Medulla oblongata (tissue), 1 donor: Measurements from ENCODE around the gene AFMID.
A peak's percentile ranks its signal among the peaks of the same experiment; 100 is the strongest.

Source experiments
- DNase-seq: peaks from one replicate; pipeline ENCODE4 v3.0.0-alpha.2; 2015; ENCODE audit errors: extremely low spot score

AFMID gene

GRCh38 chr17:78180083-78180482 is 7.1 kb upstream of the AFMID start:
- no peak for DNase-seq

GRCh38 chr17:78180508-78180907 is 6.7 kb upstream of the AFMID start:
- no peak for DNase-seq

DNA sequence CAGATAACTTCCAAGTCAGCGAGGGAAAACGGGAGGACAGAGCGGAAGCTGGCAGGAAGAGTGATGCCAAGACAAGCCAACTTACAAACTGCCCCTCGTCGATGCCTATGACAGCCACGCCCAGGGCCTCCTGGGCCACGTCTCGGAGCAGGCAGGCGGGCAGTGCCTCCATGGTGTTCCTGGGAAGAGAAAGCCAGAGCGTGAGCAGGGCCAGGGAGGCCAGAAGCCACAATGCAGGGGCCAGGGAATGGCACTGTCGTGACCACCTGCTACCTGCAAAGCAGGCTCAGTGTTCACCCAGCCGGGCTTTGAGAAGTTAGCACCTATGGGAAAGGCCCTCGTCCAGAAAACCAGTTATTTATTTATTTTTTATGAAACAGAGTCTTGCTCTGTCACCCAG is 4.7 kb upstream of the AFMID start:
- DNase-seq, result no peak

DNA sequence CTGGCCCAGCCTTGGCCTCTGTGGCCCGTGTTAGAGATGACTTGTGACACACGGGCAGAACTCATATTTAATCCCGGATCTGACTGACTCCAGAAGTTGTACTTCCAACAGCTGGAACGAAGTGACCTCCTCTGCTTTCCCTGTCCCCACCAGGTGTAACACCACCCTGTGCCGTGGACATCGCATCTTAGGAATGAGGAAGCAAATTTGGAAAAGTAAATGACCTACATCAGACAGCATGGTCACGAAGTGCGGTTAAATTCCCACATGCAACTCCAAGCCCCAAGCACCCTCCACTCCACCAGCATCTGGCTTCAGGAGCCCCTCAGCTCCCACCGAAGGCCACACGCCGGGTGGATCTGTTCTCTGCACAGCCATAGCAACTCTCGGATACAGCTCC is 3.2 kb upstream of the AFMID start:
- no peak for DNase-seq

DNA sequence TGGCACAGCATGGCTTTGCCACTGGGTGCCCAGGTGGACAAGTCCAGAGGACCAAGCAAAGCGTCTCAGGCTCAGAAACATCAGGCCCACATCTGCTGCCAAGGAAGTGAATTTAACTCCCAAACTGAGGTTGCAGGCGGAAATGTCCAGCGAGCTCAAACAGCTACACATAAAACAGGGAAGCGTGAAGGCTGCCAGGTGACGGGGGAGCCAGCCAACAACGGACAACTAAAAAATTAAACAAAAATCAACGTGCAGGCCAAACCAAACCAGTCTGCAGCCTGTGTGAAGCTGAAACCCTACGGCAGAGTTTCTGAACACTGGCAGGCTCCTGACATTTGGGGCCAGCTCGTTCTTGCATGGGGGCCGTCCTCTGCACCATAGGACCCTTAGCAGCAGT is 2.8 kb upstream of the AFMID start:
- no peak for DNase-seq

- no peak for DNase-seq
Measured at GRCh38 chr17:78184868-78185267, 2.3 kb upstream of the AFMID start.

DNA sequence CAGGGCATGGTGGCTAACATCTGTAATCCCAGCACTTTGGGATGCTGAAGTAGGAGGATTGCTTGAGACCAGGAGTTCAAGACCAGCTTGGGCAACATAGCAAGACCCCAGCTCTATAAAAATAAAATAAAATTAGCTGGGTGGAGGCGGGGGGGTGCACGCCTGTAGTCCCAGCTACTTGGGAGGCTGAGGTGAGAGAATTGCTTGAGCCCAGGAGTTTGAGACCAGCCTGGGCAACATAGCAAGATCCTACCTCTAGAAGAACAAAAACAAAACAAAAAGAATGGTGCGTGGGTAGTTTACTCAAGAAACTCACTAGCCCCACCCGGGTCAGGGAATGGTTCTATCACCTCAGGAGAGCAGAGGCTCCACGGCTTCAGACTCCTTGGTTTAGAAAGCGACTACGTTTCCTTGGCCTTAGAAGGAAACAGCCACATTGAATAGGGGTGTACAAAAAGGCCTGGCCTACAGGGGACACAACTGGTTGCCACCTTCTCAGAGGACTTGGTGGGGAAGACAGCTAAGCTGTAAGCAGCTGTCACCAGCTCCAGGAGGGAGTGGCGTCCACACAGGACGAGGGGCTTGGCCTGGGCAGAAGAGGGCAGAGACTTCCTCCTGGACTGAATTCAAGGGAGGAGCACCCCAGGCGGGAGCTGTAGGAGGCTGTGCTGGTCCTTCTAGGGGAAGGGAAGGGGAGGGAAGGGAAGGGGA is 1.0 kb upstream of the AFMID start:
- DNase-seq, result no peak

- DNase-seq, result no peak
Measured at GRCh38 chr17:78196716-78197115, 9.6 kb downstream of the AFMID start.

- DNase-seq, result peak; percentile 73
Measured at GRCh38 chr17:78197147-78197832, 10.1 kb downstream of the AFMID start.

DNA sequence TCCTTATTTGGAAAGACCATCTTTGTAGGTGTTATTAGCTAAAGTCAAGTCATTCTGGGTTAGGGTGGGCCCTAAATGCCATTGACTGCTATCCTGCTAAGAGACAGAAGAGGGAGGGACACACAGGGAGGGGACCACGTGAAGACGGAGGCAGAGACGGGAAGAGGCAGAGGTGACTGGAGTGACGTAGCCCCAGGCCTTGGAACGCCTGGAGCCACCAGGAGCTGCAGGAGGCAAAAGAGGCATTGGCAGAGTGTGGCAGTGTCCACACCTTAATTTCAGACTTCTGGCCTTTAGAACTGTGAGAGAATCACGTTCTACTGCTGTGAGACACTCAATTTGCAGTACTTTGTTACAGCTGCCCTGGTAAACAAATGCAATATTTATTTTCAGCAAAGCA is 13.3 kb downstream of the AFMID start:
- DNase-seq, result no peak

GRCh38 chr17:78202666-78203065 is 15.5 kb downstream of the AFMID start:
- no peak for DNase-seq

- DNase-seq, result no peak
Measured at GRCh38 chr17:78204387-78205123, 17.4 kb downstream of the AFMID start.

DNA sequence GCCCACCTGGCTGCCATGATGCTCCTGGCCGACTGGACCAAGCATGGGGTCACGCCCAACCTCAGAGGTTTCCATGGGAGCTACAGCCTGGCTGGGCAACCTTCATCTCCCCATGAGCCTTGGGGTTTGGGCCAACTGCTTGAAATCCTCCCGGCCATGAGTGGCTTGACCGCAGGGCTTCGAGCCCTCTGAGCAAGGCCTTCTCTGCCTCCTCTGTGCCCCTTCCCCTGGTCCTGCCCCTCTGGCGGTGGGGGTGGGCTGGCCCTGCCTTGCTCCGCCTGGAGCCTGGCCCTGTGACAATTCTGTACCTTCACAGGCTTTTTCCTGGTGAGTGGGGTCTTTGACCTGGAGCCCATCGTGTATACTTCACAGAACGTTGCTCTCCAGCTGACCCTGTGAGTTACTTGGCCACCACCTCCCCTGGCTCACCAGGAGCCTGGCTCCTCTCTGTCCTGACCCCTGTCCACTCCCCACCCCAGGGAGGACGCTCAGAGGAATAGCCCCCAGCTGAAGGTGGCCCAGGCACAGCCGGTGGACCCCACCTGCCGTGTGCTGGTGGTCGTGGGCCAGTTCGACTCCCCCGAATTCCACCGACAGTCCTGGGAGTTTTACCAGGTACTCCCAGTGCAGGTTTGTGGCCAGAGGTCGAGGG is 18.1 kb downstream of the AFMID start:
- DNase-seq, result no peak

DNA sequence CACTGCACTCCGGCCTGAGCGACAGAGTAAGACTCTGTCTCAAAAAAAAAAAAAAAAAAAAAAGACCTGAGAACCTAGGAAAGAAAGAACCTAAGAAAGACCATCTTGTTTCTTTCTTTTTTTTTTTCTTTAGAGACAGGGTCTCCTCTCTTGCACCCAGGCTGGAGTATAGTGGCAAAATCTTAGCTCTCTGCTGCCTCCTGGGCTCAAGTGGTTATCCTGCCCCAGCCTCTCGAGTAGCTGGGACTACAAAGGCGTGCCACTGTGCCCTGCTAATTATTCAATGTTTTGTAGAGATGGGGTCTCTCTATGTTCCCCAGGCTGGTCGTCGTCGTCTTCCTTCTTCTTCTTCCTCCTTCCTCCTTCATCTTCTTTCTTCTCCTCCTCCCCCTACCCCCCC is 19.1 kb downstream of the AFMID start:
- no peak for DNase-seq

GRCh38 chr17:78208486-78208885 is 21.3 kb downstream of the AFMID start:
- peak; percentile 59 for DNase-seq

DNA sequence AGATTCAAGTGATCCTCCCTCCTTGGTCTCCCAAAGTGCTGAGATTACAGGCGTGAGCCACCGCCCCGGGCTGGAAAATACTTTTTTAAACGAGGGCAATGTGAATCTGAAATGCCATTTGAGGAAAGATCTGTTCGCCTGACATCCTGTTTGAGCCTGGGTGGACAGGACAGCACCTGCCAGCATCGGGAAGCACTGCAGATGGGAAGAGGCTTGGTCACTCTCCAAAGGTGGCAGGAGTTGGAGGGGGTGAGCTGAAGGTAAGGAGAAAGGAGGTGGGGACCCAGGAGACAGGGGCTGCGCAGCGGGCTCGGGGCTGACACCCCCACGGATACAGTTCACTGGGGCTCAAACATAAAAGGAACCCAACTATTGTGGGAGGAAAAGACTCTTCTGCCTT is 22.9 kb downstream of the AFMID start:
- no peak for DNase-seq

GRCh38 chr17:78211032-78211431 is 23.9 kb downstream of the AFMID start:
- no peak for DNase-seq

GRCh38 chr17:78214016-78214705 is 27.0 kb downstream of the AFMID start, which contains the start of gene BIRC5:
Gene BIRC5 (plus strand): TSS chr17:78214253. CDS start chr17:78214317, 64 bp downstream.
- peak; percentile 88 for DNase-seq

GRCh38 chr17:78214706-78215061 is 27.5 kb downstream of the AFMID start:
- DNase-seq, result no peak

- no peak for DNase-seq
Measured at GRCh38 chr17:78219396-78220150, 32.4 kb downstream of the AFMID start.

- DNase-seq, result no peak
Measured at GRCh38 chr17:78223061-78223460, 35.9 kb downstream of the AFMID start.
